Measurements from ENCODE around the gene ATOH7.
"Not testable (repeated sequence)": the region's sequence is repeated elsewhere in the genome, so short reads cannot be mapped to it uniquely, and the experiment has no call there.

ATOH7 gene

DNA sequence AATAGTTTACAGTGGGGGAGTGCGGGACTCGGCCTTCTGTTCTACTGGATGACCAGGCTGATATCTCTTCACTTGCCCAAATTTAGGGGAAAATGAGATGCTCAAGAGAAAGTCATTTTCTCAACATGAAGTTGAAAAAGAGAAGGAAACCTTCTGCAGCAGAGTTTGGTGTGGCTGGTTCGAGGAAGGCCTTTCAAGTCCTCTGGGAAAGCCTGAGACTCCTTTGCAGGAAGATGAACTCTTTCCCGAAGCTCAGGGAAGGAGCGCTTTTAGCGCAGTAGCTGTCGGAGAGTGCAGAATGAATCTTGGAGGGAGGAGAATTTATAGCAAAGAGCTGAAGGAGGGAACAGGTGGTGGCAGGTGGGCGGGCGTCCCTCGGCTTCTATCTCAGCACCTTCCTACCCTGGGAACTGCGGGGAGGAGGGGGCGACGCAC, at the start of gene ATOH7:
ATOH7 (minus strand) TSS at position 297 of the 435 bp plus-strand sequence. CDS start 436 bp downstream, outside the sequence.
- DNase-seq = no peak

DNA sequence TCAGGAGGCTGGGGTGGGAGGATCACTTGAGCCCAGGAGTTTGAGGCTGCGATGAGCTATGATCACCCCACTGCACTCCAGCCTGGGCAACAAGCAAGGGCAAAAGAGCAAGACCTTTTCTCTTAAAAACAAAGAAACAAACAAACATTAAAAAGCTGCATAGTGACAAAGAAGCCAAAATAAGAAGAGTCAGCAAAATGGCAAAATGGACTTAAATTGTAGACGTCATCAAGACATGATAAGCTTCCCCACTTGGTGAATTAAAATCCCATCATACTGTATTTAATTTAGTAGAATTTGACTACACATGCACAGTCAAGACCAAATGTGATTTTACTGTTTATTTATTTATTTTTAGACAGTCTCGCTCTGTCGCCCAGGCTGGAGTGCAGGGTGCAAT, 48.8 kb upstream of the ATOH7 start:
- no peak for DNase-seq

DNA sequence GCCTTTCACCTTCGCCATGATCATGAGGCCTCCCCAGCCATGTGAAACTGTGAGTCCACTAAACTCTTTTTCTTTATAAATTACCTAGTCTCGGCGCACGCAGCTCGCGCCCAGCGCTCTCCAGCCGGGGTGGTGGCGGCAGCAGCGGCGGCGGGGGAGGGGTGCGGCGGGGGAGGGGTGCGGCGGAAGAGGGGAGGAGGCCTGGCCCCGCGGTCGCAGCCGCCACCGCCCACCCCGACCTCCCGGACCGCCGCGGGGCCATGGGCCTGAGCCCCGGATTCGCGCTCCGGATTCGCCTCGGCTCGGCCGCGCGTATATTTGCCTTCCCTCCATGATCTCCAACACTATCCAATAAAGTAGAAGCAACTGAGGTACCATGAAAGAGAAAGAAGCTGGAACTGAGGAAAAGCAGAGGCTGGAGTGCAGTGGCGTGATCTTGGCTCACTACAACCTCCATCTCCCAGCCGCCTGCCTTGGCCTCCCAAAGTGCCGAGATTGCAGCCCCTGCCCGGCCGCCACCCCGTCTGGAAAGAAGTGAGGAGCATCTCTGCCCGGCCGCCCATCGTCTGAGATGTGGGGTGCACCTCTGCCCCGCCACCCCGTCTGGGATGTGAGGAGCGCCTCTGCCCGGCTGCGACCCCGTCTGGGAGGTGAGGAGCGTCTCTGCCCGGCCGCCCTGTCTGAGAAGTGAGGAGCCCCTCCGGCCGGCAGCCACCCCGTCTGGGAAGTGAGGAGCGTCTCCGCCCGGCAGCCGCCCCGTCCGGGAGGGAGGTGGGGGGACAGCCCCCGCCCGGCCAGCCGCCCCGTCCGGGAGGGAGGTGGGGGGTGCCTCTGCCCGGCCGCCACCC, 47.2 kb upstream of the ATOH7 start:
- DNase-seq = not testable (repeated sequence)

DNA sequence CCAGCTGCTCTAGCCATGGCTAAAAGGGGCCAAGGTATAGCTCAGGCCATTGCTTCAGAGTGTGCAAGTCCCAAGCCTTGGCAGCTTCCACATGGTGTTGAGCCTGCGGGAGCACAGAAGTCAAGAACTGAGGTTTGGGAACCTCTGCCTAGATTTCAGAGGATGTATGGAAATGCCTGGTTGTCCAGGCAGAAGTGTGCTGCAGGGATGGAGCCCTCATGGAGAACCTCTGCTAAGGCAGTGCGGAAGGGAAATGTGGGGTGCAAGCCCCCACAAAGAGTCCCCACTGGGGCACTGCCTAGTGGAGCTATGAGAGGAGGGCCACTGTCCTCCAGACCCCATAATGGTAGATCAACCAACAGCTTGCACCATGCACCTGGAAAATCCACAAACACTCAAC, 45.9 kb upstream of the ATOH7 start:
- not testable (repeated sequence) for DNase-seq

DNA sequence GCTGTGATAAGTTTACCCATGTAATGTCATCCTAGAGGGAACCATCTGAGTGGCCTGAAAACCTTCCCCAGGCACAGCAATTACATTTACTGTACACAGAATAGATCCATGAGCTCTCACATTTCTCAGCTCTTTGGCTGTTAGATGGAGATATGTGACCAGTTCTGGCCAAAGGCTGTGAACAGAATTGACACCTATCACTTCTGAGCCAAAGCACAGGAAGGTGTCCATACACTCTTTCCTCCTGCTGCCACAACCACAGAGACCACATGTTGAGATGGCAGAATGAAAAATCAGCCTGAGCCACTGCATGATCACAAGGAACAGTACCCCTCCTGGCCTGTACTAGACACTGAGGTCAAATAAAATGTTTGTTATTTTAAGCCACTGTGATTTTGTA, 44.3 kb upstream of the ATOH7 start:
- DNase-seq = no peak

DNA sequence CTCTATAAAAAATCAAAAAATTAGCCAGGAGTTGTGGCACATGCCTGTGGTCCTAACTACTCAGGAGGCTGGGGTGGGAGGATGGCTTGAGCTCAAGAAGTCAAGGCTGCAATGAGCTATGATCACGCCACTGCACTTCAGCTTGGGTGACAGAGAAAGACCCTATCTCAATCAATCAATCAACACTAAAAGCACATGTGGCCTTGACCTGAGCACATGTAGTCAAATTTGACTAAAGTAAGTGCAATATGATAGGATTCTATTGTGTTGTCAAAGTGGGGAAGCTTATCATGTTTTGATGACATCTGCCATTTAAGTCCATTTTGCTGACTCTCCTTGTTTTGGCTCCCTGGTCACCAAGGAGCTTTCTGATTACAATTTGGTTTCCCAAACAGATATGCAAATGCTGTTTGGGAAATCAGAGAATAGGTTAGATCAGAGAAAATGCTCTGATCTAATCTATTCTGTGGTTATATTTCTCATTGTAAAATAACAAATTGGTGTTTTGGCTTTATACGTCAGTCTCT, 43.8 kb upstream of the ATOH7 start:
- DNase-seq = no peak

DNA sequence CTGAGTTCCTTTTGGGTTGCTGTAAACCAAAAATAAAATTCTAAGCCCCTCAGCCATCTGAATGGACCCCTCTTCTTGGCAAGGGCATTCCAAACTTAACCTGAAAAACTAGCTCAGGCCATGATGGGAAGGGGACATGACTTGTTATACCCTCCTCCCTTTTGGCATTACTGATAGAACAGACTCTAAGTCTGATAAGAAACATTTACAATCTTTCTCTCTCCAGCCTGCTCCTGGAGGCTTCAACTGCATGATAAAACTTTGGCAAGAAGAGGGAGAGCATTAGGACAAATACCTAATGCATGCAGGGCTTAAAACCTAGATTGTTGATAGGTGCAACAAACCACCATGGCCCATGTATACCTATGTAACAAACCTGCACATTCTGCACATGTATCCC, 40.9 kb upstream of the ATOH7 start:
- no peak for DNase-seq

DNA sequence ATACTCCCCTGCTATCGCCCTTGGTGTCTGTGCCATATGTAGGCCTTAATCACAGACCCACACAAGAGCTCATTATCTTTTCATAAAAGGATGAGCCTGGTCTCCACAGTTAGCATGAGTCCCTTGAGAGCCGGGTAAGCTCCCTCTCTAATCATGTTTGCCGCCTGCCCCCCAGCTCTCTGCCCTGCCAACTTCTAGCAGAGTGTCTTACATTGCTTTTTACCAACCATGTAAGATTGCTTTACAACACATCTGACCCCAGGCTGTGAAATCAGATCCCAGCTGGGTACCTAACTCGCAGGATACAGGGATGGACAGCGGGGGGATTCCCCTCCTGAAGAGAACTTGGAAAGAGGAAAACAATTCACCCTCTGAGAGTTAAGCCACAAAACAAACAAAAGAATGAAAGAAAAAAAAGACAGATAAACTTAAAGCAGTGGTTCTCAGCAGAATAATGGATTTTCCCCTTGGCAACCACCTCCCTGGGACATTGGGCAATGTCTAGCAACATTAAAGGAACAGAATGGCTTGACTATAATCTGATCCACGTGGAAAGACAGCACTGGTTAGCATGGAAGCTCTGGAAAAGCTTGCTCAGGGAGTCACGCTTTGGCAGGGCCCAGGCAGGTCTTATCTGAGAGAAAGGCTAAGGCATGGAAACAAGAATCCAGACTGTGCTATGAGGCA, 39.4 kb upstream of the ATOH7 start:
- no peak for DNase-seq

DNA sequence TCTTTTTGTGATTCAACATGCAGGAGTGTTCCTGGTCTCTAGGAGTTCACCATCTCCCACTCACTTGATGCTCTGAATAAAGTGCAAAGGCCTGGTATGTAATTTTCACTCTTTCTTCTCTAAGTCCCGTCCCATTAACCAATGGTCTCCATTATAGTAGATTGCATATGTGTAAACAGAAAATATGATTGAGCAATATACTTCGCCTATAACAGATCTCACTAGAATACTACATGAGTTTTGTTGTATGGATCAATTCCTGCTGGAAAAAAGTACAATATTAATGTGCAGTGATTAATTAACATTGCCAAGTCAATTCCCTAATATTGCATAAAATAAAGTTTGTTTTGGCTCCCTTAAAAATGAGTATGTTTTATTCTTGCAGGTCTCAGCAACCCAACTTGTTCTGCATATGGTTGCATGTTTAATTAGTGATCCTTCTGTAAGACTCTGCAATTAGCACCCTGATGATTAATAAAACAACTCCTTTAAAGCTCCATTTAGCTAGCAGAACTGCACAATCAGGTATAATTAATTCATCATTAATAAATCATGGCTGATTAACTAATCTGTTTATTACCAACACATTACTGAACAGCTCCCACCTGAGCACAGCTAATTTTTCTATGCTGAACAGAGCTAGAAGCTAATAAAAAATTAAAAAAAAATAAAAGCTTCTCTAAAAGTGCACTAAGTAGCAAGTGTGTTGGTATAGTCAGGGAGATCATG, 37.8 kb upstream of the ATOH7 start:
- no peak for DNase-seq

DNA sequence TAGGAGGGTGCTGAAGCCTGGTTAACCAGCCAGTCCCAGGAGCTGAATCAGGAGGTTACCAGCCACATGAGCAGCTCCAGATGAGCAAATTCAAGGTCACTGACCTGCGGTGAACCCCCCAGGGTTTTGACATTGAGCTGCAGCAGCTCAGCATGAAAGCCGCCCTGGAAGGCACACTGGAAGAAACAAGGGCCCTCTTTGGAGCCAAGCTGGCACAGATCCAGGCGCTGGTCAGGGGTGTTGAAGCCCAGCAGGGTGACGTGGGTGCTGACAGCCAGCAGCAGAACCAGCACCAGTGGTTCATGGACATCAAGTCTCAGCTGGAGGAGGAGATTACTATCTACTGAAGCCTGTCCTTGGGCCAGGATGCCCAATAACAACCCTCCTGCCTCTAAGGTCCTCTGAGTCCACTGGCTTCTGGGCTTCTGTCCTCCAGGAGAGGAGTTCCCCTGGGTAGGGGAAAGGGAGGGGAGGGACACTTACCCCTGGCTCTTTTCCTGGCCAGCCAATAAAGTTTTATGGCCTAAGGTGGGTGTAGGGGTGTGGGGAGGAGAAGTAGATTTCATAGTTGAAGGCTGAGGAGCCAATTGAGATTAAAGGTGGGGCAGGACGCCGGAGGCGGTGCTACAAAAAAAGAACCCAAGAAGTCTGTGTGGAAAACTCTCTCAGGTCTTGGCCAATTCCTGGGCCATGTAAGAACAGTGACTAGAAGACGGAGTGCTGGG, 29.4 kb upstream of the ATOH7 start:
- DNase-seq = no peak

DNA sequence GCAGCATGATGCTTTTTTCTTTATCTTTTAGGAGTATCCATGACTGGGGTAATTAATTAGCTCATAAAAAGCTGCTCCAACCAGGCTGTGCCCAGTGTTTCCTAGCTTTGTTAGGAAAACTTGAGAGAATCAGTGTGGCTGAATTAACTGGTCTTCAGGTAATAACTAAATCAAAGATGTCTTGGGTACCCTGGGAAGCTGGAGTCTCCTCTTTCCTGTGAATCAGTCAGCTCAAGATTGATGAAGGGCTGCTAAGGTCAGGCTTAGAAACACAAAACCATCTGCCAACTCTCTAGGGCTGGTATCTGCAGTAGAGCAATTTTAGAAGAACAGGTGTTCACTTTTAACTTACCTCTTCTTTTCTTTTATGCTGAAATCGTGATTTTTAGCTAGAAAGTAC, 21.4 kb upstream of the ATOH7 start:
- no peak for DNase-seq

DNA sequence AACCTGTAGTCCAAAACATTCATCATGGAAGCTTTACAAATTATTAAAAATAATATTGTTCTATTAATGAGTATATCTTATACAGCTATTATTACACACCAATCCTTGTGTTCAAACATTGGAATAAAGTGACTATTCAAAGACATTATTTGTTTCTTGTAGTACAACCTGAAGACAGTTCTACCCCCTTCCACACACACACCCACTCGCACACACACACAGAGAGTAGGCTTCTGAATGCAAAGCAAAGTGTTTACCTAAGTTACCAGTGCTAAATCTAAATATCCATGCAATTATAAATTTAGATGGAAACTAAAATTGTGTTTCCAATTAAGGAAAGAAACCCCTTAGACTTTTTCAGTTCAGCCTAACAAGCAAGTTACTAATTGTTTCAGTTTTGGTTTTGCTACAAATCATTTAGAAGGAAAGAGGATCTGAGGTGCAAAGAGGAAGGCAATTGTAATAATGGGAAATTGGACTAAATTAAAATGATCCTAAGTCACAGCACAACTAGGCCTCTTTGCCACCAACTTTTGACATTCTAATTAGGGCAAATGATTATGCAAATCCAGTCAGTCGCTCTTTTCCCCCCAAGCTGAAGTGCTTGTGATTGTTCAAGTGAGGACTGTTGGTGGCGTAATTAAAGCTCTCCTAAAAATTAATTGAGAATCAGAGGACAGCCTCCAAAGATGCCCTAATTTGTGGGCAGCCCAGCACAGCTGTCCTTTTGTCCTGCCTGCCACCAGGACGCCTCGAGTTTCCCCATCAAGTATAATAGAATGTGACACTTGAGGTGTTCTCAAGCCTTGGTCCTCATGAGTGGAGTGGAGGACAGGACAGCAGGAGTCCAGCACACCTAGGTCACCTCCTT, 19.9 kb upstream of the ATOH7 start:
- no peak for DNase-seq

DNA sequence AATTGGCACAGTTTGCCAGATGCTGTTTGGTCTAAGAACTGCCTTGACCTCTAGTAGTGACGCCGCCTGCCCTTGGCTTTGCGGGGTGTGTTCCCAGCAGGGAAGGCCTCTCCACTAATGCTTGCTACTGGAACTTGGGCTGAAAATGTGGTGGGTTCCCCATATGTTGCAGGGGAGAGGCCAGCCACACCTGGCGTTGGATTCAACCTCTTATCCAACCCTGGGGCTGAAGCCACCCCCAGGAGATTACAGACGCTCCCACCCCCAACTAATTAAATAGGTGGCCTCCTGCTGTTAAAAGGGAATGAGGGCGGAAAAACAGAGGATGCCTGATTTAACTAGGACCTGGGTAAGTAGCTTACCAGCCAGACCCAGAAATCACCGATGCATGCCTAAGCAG, 19.2 kb upstream of the ATOH7 start:
- no peak for DNase-seq

DNA sequence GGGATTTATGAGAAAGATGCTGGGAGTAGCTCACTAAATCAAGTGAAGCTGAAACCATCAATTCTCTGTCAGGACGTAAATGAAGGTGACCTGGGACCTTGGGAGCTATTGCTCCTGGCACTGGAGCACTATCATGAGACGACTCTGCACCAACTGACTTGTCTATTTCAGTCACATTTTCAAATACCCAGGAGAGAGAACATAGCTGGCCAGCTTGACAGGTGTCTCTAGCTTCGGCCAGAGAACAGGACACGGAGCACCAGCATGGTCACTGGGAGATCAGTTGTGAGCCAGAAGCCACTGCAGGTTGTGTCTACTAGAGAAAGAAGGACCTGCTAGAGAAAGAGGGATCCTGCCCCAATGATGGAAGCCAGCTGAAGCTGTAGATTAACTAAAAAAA, 17.4 kb upstream of the ATOH7 start:
- no peak for DNase-seq

DNA sequence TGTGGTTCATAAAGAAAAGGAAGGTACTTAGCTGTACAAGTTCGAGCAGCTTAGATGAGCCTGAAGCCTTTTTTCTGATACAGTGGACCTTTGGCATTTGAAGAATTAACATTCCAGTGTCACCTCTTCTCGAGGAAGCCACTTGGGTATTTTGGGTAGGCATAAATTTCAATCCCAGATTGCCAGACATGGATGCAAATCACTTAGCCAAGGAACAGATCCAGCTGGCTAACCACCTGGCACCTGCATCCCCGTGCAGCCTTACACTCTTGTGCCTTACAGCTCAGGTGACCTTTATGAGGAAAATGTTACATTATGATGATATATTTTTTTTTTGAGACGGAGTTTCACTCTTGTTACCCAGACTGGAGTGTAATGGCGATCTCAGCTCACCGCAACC, 16.0 kb upstream of the ATOH7 start:
- DNase-seq = no peak

DNA sequence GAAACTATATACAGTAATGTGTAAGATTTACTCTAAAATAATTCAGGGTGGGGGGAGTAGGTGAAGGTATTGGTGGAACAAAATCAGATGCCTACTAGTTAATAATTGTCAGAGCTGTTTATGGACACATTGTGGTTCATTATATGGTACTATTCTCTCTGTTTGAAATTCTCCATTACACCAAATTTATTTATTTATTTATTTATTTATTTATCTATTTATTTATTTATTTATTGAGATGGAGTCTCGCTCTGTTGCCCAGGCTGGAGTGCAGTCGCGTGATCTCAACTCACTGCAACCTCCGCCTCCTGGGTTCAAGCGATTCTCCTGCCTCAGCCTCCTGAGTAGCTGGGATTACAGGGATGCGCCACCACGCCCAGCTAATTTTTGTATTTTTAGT, 14.5 kb upstream of the ATOH7 start:
- not testable (repeated sequence) for DNase-seq

DNA sequence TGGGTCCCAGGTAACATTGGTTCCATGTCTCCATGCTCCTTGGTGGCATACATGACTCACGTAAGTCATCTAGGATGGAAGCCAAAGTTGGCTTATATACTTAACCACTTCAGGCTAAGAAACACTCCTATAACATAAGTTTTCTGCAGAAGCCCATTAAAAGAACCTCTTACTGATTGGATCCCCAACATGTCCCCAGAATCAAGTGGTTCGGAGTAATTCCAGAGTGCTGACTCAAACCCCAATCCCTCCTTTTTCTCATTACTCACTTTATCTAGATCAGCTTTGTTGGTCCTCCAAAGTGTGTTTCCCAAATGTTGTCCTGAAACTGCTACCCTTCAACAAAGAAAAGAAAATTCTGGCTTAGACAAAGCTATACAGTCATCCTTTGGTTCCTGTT, 10.1 kb upstream of the ATOH7 start:
- no peak for DNase-seq

DNA sequence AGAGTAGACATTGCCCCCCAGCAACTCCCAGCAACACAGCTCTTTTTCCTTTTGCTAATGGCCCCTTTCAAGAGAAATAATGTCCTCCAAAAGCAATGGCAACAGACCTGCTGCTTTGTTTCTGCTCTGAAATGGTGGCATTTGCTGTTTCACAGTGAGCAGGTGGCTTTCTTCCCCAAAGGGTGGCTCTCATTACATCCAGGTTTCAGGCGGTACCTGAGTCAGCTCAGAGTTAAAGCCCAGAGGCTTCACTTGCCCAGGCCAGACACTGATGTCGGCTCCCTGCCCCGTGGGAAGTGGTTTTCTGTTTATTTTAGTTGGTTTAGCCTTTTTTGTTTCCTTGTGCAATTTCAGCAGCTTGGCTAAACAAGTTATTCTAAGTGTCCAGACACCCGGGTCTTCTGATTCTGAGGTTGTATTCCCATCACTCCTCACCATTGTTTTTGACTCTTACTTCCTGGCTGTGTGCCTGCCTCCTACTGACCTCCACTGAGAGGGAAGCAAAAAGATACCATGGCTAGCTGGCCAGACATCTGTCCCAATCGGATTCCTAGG, 7.8 kb upstream of the ATOH7 start:
- DNase-seq = no peak

DNA sequence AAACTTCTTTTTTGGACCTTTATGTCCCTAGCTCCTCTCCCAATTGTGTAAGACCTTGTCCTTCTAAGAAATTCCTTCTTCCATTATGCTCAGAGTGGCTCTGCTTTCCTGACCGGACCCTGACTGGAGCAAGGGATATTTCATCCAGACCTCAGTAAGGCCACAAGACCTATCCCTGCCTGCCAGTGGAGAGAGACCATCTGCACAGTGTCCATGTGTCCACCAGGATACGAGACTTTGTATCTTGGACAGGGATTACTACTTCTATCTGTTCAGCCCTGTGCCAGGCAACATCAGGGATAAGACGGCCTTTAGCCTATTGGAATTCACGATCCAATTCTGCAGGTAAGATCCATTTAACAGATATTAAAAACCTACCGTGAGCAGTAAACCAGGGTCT, 7.2 kb upstream of the ATOH7 start:
- no peak for DNase-seq

DNA sequence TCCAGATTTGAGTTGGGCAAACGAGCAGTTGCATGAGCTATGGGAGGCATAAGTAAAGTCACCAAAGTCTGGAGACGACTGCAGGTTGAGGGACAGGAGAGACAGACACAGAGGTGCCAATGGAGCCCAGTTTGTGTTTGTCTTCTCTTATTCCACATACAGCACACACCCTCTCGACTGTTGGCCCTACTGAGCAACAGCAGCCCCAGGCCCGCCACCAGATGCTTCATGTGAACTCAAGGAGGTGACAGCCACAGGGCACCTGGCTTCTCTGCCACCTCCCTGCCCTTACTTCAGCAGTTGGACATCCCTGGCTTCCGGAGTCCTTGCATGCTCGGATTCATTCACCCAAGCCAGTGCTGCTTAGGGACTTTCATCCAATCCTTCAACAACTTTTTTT, 6.5 kb upstream of the ATOH7 start:
- no peak for DNase-seq

DNA sequence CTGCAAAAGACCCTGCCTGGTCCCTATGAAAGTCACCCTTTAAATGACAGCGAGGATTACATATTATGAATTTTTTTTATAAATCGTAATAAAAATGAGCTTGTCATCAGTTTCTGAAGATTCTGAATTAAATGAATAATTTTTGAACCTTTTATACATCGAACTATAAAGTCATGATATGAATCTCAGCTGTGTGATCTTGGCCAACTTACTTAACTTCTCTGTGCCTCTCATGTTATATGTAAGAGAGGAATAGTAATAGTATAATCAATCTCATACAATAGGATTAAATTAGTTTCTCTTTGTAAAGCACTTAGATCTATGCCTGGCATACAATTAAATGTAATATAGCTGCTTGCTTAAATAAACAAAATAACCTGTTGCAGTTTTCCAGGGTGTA, 5.3 kb upstream of the ATOH7 start:
- DNase-seq = no peak

Data from CD4-positive, alpha-beta T cell treated with Interferon gamma for 1 hour (primary cell).